Measurements from ENCODE around the gene UTS2. TPM values are rescaled to one million over a fixed set of nuclear protein-coding genes. Genes with fewer than 3 reads are reported as not detected.

The UTS2 gene
- polyA plus RNA-seq, 3 donors = 0.11 TPM; not detected in 2

- Mint-ChIP-seq H3K4me1 (no peaks in the 10 kb centered on the region), H3K27ac (no peak overlapping the region), H3K27me3 (ENCODE audit: low read depth in 3 of 3) (peaks cover 10 to 15% (median 13%) of the 10 kb centered on the region in 3 donors), H3K36me3 (no peaks in the 10 kb centered on the region), H3K9me3 (peaks cover 0 to 4% (median 1%) of the 10 kb centered on the region in 7 donors), H3K4me3 (no peak overlapping the region)
- Histone ChIP-seq H3K27ac (ENCODE audit: low read depth in 1 of 2, low read length in 2 of 2) (no peak overlapping the region), H3K9me3 (replicated peaks in 1 of 2; ENCODE audit: control insufficient read depth in 1 of 2, insufficient read depth in 1 of 2, low read length in 2 of 2) (no peaks in the 10 kb centered on the region), H4K20me1 (ENCODE audit: insufficient read depth, low read length) (no peaks in the 10 kb centered on the region), H2AFZ (ENCODE audit: insufficient read depth, low read depth, low read length, poor library complexity, severe bottlenecking) (no peak overlapping the region), H3K4me2 (replicated peaks; ENCODE audit: extremely low read depth, low read length, poor library complexity, severe bottlenecking) (no peak overlapping the region), H3K4me1 (ENCODE audit: control insufficient read depth in 1 of 2, insufficient read depth in 2 of 2, low read length in 2 of 2) (no peaks in the 10 kb centered on the region), H3K9ac (ENCODE audit: insufficient read depth, low read length, poor library complexity, severe bottlenecking) (no peak overlapping the region), H3K4me3 (replicated peaks in 1 of 3; ENCODE audit: low read depth in 2 of 3, low read length in 3 of 3) (no peak overlapping the region), H3K79me2 (ENCODE audit: insufficient read depth, low read length) (no peaks in the 10 kb centered on the region), H3K36me3 (replicated peaks in 1 of 2; ENCODE audit: control insufficient read depth in 1 of 2, insufficient read depth in 2 of 2, low read length in 2 of 2) (no peaks in the 10 kb centered on the region), H3K27me3 (ENCODE audit: control insufficient read depth in 2 of 2, insufficient read depth in 2 of 2, low read length in 2 of 2) (peaks cover 0 to 2% of the 10 kb centered on the region in 2 donors)
- intact Hi-C loops (cut with micrococcal nuclease) = loop anchor here in 1 of 2 donors (10.0 kb wide), 1 partner anchor 229 kb away; no protein-coding TSS in a partner anchor
- WGBS (ENCODE audit: insufficient coverage) = over 99% methylated on average over 8 of the region's 13 CpGs
- DNase-seq = no peak
- TF ChIP-seq, protein P1, sequence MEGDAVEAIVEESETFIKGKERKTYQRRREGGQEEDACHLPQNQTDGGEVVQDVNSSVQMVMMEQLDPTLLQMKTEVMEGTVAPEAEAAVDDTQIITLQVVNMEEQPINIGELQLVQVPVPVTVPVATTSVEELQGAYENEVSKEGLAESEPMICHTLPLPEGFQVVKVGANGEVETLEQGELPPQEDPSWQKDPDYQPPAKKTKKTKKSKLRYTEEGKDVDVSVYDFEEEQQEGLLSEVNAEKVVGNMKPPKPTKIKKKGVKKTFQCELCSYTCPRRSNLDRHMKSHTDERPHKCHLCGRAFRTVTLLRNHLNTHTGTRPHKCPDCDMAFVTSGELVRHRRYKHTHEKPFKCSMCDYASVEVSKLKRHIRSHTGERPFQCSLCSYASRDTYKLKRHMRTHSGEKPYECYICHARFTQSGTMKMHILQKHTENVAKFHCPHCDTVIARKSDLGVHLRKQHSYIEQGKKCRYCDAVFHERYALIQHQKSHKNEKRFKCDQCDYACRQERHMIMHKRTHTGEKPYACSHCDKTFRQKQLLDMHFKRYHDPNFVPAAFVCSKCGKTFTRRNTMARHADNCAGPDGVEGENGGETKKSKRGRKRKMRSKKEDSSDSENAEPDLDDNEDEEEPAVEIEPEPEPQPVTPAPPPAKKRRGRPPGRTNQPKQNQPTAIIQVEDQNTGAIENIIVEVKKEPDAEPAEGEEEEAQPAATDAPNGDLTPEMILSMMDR (IDR thresholded peaks at IDR 0.05) = no peak
Observed at GRCh38 chr1:7893529-7894180, 40.8 kb upstream of the UTS2 start.

DNA sequence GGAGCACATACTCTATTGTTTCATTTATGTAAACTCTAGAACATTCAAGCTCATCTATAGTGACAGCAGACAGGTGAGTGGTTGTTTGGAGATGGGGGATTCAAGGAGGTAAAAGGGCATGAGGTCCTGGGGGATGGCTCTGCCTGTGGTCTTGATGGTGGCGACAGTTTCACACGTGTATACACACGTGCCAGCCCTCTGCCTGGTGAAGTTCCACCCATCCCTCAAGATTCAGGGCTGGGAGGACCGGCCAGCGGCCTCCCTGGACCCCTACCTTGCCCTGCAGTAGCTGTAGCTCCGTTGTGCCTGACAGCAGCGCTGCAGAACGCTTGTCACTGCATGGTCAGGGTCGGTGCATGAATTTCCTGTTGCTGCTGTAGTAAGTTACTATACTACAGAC is 38.9 kb upstream of the UTS2 start:
- H3K4me3 ChIP-seq (replicated peaks in 1 of 3; ENCODE audit: low read depth in 2 of 3, low read length in 3 of 3) = no peak overlapping the region
- H3K9ac ChIP-seq (ENCODE audit: insufficient read depth, low read length, poor library complexity, severe bottlenecking) = no peak overlapping the region
- H4K20me1 ChIP-seq (ENCODE audit: insufficient read depth, low read length) = no peaks in the 10 kb centered on the region
- H3K27me3 Mint-ChIP-seq (ENCODE audit: low read depth in 3 of 3) = peaks cover 7 to 12% (median 10%) of the 10 kb centered on the region in 3 donors
- no peaks in the 10 kb centered on the region for H3K36me3 ChIP-seq (replicated peaks in 1 of 2; ENCODE audit: control insufficient read depth in 1 of 2, insufficient read depth in 2 of 2, low read length in 2 of 2)
- H3K4me2 ChIP-seq (replicated peaks; ENCODE audit: extremely low read depth, low read length, poor library complexity, severe bottlenecking) = no peak overlapping the region
- DNase-seq = no peak
- intact Hi-C loops (cut with micrococcal nuclease) = loop anchor here in 1 of 2 donors (10.0 kb wide), 1 partner anchor 227 kb away; no protein-coding TSS in a partner anchor
- 27% methylated on average over 5 of the region's 9 CpGs for WGBS (ENCODE audit: insufficient coverage)
- H3K79me2 ChIP-seq (ENCODE audit: insufficient read depth, low read length) = no peaks in the 10 kb centered on the region
- H3K4me1 ChIP-seq (ENCODE audit: control insufficient read depth in 1 of 2, insufficient read depth in 2 of 2, low read length in 2 of 2) = peaks cover 1 to 2% of the 10 kb centered on the region in 2 donors
- H3K9me3 Mint-ChIP-seq = peaks cover 0 to 4% (median 2%) of the 10 kb centered on the region in 7 donors
- H3K4me1 Mint-ChIP-seq = peaks cover 3% of the 10 kb centered on the region
- H3K9me3 ChIP-seq (replicated peaks in 1 of 2; ENCODE audit: control insufficient read depth in 1 of 2, insufficient read depth in 1 of 2, low read length in 2 of 2) = no peaks in the 10 kb centered on the region
- H3K4me3 Mint-ChIP-seq = no peak overlapping the region
- no peaks in the 10 kb centered on the region for H3K36me3 Mint-ChIP-seq
- no peak overlapping the region for H3K27ac ChIP-seq (ENCODE audit: low read depth in 1 of 2, low read length in 2 of 2)
- H3K27me3 ChIP-seq (ENCODE audit: control insufficient read depth in 2 of 2, insufficient read depth in 2 of 2, low read length in 2 of 2) = peaks cover 0 to 2% of the 10 kb centered on the region in 2 donors
- H2AFZ ChIP-seq (ENCODE audit: insufficient read depth, low read depth, low read length, poor library complexity, severe bottlenecking) = no peak overlapping the region
- TF ChIP-seq, protein P1 (IDR thresholded peaks at IDR 0.05) = no peak
- H3K27ac Mint-ChIP-seq = no peak overlapping the region
